Inferior parietal cortex (tissue), 1 donor: ENCODE data around the gene EEIG1.
"Not testable (repeated sequence)": the region's sequence is repeated elsewhere in the genome, so short reads cannot be mapped to it uniquely, and the experiment has no call there.

Experiments
- DNase-seq: peaks from one replicate; pipeline ENCODE4 v3.0.0-alpha.2; 2016; ENCODE audit errors: extremely low spot score

The EEIG1 gene

DNA sequence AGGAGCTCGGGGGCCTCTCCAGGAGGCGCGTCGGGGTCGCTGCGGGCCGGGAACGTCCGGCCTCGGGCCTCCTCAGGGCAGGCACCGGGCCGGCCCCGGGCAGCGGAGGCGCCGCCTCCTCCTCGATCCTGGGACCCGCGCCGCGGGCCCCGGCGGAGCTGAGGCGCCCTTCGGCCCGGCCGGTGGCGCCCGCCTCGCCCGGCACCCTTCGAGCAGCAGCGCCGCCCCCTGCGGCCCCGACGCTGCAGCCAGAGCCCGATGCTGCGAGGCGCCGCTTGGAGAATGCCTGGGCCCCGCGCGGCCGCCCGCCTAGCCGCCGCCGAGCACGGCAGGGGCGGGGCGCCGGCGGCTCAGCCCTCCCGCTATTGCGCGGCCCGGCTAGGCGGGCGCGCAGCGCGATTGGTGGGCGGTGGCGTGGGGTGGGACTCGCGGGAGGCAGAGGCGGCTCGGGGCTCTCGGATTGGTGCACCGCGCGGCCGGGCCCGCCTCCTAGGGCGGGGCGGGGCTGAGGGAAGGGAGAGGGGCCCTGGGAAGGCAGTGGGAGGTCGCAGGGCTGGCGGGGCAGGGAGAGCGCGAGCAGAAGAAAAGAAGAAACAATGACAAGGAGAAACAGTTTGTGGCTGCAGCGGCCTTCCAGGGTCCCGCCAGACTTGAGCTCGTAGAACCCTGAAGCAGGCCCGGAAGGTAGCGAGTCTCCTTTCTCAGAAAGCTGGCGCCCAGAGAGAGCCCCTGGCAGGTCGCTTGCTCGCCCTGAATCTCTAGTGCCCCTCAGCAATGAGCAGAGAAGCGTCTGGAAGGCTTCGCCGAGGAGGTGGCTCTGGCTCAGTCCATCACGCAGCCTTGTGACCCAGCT is at the start of gene EEIG1:
Gene EEIG1 (minus strand): TSS at position 284 of the 853 bp plus-strand sequence. CDS start 852 bp downstream, outside the sequence.
- peak; percentile 93 for DNase-seq

DNA sequence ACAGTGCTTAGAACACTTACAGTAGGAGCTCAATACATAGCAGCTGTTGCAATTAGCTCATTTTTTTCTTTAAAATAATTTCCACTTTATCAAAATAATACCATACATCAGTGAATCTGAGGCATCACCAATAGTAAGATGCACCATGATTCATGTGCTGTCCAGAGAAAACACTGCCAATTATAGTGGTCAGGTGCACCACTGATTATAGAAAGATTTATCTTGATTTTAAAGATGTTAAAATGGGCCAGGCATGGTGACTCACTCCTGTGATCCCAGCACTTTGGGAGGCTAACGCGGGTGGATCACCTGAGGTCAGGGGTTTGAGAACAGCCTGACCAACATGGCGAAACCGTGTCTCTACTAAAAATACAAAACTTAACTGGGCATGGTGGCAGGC is 46.9 kb upstream of the EEIG1 start:
- no peak for DNase-seq

DNA sequence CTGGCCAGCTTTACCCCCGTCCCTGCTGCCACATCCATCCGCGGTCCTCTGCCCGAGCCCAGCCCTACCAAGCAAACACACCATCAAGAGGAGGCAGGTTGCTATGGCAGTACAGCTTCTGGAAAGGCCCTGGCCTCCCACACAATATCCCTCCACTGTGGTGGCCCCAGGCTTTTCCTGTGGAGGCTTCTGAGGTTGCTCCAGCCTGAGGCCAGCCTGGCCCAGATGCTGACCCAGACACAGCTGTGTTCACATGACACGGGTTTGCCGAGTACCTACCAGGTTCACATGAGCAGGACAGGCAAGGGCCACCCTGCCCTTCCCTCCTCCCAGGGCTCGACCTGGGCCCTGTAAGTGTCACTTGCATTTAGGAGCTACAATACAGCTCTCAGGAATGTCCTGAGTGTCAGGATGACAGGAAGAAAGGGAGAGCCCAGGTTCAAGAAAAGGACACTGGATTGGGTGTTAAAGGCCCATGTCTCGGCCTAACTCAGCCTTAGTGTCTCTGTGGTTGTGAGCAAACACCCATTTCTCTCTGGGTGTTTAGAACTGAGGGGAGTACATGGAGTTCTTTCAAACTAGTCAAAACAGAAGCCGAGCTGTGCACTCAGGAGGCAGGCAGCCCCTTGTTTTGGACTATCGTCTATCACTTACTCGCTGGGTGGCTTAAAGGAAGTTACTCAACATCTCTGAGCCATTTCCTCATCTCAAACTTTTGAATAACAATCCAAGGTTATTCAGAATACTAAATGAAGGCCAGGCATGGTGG is 46.2 kb upstream of the EEIG1 start:
- DNase-seq = no peak

DNA sequence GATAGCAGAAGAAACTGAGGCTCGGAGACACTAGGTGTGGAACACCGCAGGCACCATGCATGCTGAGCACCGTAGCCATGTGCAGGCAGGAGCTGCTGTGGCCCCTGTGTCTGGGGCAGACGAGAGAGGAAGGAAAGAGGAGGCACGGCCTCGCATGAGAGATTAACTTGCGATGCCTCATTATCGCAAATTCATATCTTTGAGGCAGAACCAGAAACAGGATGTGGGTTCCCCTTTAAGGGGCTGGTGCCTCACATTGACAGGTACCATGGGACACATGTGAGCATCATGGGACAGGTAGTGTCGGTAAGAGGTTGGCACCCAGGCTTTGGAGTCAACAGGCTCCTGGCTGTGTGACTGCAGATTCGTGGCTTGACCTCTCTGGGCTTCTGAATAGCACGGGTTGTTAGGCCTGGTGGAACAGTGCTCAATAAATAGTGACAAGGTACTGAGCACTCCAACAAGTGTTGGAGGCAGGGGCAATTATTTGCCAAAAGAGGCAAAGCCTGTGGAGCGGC is 45.5 kb upstream of the EEIG1 start:
- DNase-seq = no peak

DNA sequence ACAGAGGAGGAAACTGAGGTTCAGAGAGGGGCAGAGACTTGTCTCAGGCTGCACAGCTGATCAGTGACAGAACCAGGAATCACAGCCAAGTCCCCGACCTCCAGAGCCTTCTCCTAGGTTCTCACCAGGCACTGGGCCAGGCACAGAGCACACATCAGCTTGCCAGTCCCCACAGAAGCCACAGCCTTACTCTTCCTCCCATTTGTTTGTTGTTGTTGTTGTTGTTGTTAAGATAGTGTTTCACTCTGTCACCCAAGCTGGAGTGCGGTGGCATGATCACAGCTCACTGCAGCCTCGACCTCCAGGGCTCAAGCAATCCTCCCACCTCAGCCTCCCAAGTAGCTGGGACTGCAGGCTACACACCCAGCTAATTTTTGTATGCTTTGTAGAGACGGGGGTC is 44.9 kb upstream of the EEIG1 start:
- DNase-seq = no peak

DNA sequence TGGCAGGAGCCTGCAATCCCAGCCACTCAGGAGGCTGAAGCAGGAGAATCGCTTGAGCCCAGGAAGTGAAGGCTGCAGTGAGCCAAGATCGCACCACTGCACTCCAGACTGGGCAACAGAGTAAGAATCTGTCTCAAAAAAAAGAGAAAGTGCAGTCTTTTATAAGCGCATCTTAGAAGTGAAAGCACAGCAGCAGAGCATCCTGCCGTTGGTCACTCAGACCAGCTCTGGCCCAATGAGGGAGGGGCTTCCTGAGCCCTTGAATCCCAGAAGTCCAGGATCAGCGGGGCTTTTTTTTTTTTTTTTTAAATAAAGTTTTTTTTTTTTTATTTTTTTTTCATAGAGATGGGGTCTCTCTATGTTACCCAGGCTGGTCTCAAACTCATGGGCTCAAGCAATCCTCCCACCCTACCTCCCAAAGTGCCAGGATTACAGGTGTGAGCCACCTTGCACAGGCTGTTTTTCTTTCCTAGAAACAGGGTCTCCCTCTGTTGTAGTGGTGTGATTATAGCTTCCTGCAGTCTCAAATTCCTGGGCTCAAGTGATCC is 44.0 kb upstream of the EEIG1 start:
- no peak for DNase-seq

DNA sequence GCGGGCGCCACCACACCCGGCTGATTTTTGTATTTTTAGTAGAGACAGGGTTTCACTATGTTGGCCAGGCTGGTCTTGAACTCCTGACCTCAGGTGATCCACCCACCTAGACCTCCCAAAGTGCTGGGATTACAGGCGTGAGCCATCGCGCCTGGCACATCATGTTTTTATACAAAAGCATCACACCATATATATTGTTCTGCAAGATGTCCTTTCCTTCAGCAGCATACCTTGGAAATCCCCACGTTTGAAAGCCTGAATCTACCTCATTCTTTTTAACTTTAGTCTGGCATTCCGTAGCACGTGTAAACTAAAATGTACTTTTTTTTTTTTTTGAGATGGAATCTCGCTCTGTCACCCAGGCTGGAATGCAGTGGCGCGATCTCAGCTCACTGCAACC is 42.9 kb upstream of the EEIG1 start:
- DNase-seq = not testable (repeated sequence)

DNA sequence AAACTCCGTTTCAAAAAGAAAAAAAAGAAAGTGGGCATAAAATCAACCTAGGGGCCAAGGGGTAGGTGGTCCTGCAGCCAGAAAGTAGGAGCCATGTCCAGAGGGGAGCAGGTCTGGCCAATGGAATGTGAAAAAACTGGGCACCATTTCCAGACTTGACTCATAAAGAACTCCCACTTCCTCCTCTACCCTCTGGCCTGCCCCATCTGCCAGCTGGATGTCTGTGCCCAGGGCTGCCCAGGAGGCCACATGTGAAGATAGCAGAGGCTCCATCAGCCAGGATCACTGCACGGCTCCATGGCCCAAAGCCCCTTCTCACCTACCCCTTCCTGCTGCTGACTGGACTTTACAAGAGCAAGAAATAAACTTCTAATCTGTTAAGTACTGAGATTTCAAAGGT is 42.1 kb upstream of the EEIG1 start:
- DNase-seq = no peak

DNA sequence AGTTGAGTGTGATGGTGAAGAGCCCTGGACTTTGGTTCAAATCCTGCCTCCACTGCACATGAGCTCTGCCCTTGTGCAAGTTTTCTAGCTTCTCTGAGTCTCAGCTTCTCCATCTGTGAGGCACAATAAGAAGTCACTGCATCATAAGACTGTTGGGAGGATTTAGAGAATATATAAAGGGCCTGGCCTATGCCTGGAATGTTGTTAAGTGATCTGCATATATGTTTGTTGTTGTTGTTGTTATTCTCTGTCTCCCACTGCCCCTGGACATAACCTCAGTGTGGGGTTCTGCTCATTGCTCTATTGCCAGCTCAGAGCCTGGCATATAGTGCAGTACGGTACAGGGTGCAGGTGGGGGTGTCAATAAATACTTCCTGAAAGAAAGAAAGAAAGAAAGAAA is 40.3 kb upstream of the EEIG1 start:
- no peak for DNase-seq

DNA sequence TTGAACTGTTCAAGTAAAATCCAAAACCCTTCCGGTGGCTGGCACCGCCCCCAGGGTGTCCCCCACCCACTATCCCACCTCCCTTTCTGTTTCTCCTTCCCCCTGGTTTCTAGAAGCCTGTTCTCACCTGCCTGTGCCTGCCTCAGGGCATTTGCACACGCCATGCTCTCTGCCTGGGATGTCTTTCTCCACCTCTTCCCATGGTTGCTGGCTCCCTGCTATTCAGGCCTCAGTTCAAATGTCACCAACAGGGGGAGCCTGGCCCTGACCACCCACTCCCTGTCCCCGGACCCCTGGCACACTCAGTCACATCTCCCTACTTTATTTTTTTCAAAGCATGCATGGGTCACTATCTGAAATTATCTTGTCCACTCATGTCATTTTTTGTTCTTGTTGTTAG is 39.9 kb upstream of the EEIG1 start:
- no peak for DNase-seq

DNA sequence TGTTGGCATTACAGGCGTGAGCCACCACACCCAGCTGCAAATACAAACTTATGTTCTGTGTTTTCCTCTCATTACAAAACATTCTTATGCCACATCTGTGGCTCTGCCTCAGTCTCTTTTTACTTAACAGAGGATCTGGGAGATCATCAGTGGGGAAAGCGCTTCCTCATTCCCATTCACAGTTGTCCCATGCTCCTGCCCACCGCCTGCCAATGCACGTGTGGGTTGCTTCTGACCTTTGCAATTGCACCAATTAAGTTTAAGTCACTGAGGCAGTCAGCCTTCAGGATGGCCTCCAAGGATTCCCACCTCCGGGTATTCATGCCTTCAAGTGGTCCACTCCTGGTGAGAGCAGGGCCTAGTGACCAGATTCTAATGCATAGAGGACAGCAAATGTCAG is 34.9 kb upstream of the EEIG1 start:
- DNase-seq = no peak

DNA sequence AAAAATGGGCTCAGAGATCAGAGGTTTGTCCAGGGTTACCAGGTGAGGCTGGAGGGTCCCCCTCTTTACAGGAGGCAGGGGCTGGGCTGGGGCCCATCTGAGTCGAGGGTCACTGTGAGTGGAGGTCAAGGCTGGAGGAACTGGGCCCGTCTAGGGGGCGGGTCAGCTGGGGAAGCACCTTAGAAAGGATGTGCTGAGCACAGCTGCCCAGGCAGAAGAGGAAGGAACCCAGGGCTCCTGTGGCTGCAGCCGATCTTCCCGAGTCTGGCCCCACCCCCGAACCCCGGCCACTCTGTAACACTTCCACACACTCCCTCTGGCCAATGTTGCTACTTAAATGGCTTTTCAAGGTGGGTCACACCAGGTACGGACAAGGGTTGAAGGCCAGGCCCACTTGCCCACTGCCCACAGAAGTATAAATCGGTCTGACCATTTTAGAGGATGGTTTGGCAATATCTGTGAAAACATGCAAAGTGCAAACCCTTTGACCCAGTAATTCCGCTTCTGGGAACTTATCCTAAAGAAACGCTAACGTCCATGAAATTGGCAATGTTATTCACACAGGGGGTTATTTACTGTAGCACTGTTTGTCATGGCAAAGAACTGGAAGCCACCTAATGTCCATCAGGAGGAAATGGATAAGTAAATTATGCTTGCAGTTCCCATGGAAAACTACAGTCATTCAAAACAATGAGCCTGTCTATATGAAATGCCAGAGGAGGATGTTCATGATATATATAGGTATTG is 30.5 kb upstream of the EEIG1 start:
- DNase-seq = no peak

DNA sequence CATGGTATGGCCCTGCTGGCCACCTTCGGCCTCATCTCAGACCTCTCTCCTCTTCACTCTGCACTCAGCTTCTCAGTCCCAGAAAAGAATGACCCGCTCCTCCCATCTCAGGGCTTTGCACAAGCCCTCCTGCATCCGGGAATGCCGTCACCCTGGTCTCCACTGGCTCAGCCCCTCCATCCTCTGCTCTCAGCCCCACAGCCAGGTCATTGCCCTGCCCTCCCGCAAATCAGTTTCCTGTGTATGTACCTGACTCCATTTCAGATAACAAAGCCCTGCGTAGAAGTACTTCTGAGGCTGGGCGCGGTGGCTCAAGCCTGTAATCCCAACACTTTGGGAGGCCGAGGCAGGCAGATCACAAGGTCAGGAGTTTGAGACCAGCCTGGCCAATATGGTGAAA is 28.9 kb upstream of the EEIG1 start:
- DNase-seq = no peak

DNA sequence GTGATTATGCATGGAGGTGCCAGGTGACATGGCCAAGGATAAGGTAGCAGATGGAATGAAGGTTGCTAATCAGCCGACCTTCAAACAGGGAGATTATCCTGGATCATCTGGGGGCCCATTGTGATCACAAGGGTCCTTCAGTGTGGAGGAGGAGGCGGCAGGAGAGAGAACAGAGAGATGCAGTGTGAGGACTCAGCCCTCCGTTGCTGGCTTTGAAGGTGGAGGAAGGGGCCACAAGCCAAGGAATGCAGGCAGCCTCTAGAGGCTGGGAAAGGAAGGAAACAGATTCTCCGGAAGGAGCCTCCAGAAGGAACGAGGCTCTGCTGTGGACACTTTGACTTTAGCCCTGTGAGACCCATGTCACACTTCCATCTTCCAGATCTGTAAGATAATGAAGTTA is 27.4 kb upstream of the EEIG1 start:
- DNase-seq = no peak

DNA sequence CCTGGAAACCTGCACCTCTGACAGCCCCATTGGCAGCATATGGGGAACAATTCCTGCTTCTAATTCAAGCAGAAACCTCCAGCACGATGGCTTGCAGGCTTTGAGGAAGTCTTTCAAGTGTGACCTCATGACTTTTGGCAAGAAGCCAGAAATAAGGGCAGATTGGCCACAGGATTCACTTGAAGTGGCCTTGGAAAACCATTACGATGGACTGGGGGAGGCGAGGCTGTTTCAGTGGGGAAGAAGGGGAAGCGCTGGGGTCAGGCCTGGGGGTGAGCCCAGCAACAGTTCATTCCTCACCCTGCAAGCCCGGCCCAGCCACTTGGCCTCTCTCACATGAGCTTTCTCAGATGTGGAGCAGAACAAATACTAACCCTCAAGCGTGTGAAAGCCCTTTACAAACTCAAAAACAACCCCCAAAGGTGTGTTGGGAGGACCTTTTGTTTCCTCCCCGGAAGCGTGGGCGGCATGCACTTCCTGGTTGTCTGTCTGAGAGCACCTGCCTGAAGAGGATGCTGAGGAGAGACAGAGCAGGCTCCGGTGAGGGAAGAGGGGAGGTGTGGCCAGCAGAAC is 26.9 kb upstream of the EEIG1 start:
- peak; percentile 55 for DNase-seq

DNA sequence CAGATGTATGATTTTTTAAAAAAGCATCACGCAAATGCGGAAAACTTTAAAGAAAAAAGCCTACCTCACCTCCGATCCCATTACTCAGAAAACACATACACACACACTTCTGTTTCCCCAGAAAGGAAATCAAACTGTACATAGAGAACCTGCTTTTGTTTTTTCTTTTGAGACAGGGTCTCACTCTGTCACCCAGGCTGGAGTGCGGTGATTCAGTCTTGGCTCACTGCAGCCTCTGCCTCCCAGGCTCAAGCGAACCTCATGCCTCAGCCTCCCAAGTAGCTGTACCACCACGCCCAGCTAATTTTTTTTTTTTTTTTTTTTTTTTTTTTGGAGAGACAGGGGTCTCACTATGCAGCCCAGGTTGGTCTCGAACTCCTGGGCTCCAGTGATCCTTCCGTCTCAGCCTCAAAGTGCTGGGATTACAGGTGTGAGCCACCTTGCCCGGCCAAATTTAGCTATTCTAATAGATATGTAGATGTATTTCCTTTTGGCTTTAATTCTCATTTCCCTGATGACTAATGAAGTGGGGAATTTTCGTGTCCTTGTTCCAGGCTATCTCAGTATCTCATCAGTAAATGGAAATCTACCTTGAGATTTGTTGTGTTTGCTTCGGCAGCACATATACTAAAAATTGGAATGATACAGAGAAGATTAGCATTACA is 25.7 kb upstream of the EEIG1 start:
- no peak for DNase-seq

DNA sequence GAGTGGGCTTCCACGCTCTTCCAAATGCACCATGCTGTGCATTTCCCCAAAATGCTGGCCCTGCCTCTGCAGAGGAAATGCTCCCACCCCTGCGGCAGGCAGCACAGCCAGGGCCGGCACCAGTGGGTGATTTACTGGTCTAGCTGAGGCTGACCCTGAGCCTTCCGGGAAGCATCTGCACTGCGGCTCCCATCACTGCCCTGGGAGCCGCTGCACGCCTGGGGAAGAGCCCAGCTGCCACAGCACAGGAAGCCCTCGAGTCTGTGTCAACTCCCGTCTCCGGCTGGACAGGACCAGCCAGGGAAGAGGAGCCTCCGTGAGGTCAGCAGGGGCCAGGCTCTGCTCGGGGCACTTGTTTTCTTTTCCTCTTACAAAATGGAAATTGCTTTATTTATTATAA is 25.1 kb upstream of the EEIG1 start:
- no peak for DNase-seq

DNA sequence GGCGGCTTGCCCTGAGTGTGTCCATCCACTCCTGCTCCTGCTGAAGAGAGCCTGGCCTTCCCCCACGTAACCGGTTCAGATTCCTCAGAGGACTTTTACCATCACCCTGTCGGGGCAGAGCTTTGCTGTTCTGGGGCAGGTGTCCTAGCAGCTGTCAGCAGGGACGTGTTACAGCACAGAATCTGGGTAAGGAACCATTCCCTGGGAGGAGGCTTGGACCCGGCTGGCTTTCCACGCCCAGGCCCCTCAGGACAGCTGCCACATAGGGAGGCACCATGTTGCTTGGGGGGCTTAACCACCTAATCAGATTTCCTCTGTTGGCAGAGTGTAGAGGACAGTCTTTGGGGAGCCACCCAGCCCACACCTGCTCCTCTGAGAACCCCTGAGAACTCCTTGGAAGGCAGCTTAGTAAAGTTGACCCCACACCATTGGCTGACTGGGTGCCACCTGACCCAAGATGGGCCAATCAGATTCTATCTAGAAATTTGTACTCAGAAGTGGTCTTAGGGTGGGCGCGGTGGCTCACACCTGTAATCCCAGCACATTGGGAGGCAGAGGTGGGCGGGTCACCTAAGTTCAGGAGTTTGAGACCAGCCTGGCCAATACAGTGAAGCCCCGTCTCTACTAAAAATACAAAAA is 23.3 kb upstream of the EEIG1 start:
- DNase-seq = no peak

DNA sequence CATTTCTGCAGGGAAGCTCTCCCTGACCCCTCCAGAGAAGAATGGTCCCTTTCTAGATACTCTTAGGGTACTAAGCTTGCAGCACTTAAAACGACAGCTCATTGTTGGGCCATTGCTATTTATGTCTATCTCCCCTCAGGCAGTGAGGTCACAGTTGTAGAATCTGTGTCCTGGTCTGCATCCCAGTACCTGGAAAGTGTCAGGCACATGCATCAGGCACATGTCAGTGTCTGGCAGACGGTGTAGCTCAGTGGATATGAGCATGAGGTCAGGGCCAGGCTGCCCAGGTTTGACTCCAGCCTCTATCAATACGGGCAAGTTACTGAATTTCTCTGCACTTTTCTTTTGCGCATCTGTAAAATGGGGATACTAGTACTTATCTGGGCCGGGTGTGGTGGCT is 22.2 kb upstream of the EEIG1 start:
- DNase-seq = no peak

DNA sequence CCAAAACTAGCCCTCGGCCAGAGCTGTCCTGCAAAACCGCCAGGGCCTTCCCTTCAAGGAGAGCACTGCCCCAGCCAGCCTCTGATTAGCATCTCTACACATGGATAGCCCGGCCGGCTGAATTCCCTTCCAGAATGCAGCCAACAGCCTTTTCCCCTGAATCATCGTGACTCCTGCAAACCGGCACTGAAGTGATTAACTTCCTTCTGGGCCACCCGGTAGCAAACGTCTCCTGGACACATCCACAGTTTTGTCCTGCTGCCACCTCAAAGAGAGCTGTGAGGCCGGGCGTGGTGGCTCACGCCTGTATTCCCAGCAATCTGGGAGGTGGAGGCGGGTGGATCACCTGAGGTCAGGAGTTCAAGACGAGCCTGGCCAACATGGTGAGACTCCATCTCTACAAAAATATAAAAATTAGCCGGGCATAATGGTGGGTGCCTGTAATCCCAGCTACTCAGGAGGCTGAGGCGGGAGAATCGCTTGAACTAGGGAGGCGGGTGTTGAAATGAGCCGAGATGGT is 21.1 kb upstream of the EEIG1 start:
- peak; percentile 22 for DNase-seq
